ENCODE results near the gene CIAO2B.

Gene CIAO2B

DNA sequence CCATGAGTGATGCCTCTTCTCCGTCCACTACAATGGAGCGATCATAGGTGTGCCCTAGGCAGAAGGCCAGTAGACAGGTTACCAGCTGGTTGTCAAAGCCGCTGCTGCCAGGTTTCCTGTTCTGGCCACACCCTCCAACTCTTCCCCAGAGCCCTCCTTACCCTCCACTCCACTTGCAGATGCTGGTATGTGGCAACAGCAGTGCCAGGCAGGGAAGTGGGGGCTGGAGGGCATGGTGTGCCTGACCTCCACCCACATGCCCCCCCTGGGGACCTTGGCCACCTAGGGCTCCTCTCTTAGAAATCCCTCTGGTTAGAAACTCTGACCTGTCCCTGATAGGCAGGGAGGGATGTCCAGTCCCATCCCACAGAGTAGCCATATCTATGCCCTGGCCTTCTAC lies 10.3 kb downstream of the CIAO2B start:
- TF ChIP-seq, protein P1, sequence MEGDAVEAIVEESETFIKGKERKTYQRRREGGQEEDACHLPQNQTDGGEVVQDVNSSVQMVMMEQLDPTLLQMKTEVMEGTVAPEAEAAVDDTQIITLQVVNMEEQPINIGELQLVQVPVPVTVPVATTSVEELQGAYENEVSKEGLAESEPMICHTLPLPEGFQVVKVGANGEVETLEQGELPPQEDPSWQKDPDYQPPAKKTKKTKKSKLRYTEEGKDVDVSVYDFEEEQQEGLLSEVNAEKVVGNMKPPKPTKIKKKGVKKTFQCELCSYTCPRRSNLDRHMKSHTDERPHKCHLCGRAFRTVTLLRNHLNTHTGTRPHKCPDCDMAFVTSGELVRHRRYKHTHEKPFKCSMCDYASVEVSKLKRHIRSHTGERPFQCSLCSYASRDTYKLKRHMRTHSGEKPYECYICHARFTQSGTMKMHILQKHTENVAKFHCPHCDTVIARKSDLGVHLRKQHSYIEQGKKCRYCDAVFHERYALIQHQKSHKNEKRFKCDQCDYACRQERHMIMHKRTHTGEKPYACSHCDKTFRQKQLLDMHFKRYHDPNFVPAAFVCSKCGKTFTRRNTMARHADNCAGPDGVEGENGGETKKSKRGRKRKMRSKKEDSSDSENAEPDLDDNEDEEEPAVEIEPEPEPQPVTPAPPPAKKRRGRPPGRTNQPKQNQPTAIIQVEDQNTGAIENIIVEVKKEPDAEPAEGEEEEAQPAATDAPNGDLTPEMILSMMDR (IDR thresholded peaks at IDR 0.05; ENCODE audit: insufficient read depth, low read depth, low read length, missing control alignments), result no peak
- H3K4me3 ChIP-seq (ENCODE audit: low read length), result peak overlapping the region; percentile 46
- DNase-seq (ENCODE audit: low read depth), result no peak

DNA sequence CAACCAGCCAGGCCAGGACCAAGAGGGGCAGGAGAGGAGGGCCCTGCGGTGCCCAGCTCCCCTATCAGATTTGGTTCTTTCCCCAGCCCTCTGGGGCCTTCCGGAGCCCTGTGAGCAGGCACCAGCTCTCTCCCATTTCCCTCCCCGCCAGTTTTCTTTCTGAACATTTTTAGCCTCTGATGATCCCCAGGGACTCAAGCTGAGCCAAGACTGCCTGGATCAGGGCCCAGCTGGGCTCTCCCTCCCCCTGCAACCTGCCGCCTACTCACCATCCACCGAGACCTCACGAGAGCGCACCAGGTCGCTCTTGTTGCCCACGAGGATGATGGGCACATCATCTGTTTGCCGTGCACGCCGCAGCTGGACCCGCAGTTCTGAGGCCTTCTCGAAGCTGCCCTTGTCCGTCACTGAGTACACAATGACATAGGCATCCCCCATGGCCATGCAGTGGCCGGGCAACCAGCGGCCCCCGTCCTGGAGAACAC lies 10.9 kb downstream of the CIAO2B start:
- DNase-seq (ENCODE audit: low read depth), result no peak
- TF ChIP-seq, protein P1 (IDR thresholded peaks at IDR 0.05; ENCODE audit: insufficient read depth, low read depth, low read length, missing control alignments), result no peak
- H3K4me3 ChIP-seq (ENCODE audit: low read length), result peak overlapping the region; percentile 46

DNA sequence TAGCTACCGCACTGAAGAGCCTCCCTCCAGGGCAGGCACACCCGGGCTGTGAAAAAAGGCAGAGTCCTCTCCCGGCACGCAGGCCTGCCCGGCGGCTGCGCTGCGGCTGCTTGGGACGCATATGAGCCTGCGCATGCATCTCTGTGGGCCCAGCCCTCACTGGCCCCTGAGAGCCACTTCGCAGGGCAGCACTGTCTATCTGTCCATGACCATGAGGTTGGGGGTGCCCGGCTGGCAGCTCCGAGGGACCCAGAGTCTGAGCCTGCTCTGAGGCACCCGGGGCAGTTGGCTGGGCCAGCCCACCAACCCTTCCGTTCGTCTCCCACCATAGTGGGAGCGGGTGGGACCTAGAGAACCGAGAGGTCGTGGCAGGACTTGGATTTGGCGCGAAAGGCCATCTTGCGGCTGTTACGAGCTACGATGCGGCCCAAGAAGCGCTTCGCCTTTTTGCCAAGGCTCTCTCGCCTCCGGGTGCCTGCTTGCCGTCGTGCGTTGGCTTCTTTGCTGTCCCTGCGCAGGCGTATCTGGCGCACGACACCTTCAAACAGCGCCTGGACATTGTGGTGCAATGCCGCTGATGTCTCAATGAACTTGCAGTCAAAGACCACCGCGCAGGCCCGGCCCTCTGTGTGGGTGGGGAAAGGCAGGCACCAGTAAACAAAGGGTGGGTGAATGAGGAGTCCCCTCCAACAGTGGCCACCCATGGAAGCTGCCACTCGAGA lies 12.3 kb downstream of the CIAO2B start:
- TF ChIP-seq, protein P1 (IDR thresholded peaks at IDR 0.05; ENCODE audit: insufficient read depth, low read depth, low read length, missing control alignments), result no peak
- DNase-seq (ENCODE audit: low read depth), result peak; percentile 37
- no peak overlapping the region for H3K4me3 ChIP-seq (ENCODE audit: low read length)

GRCh38 chr16:66920924-66921680 lies 13.1 kb downstream of the CIAO2B start:
- TF ChIP-seq, protein P1 (IDR thresholded peaks at IDR 0.05; ENCODE audit: insufficient read depth, low read depth, low read length, missing control alignments), result no peak
- DNase-seq (ENCODE audit: low read depth), result no peak
- H3K4me3 ChIP-seq (ENCODE audit: low read length), result no peak overlapping the region

DNA sequence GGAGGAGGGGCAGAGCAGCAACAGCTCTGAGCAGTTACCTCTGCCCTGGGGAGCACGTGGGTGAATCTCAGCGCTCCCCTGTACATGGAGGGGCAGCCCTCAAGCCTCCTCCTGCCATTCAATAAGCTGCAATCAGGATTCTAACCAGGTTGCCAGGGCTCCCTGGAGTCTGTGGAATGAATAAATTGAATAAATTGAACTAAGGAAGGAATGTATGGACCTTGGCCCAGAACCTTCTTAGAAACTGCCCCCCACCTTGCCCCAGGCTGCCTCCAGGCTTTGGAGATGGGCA lies 14.0 kb downstream of the CIAO2B start:
- no peak overlapping the region for H3K4me3 ChIP-seq (ENCODE audit: low read length)
- TF ChIP-seq, protein P1 (IDR thresholded peaks at IDR 0.05; ENCODE audit: insufficient read depth, low read depth, low read length, missing control alignments), result no peak
- no peak for DNase-seq (ENCODE audit: low read depth)

GRCh38 chr16:66919569-66920298 lies 14.5 kb downstream of the CIAO2B start:
- TF ChIP-seq, protein P1 (IDR thresholded peaks at IDR 0.05; ENCODE audit: insufficient read depth, low read depth, low read length, missing control alignments), result no peak
- DNase-seq (ENCODE audit: low read depth), result no peak
- no peak overlapping the region for H3K4me3 ChIP-seq (ENCODE audit: low read length)

All from epithelial cell of esophagus (primary cell).